ENCODE data around the gene C10orf67. TPM values are rescaled to one million over a fixed set of nuclear protein-coding genes. Genes with fewer than 3 reads are reported as not detected.

The C10orf67 gene
- total and polyA plus RNA-seq, 9 donors, result 0.04 to 0.37 (median 0.20) TPM; not detected in 1

DNA sequence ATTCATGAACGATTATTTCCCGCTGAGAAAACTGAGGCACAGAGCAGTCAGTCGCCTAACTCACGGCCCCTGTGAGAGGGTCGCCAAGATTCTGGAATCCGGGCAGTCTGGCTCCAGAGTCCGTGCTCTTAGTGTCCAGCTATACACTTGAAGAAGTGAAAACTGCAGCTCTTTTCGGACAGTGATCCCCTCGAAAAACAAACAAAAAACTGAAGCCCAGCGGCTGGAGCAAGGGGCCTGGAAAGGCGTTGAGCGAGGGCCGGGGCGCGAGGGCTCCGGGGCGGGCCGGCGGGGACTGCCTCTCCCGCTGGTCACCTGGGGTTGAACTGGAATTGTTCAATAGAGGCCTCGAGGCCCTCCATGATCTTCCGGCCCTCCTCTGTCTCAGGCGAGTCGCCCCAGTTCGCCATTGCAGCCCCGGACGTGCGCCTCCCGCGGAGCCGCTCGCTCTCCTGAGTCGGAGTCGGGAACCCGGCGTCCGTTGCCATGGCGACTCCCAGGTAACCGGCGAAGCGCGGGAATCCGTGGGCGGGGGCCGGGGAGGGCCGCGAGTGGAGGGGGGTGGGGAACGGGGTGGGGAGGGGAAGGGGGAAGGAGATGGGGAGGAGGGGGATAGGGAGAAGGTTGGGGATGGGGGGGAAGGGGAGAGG is 881 bp downstream of the C10orf67 start:
- DNase-seq, result peak; percentile 52
- peaks cover 11% of the 10 kb centered on the region for H3K4me1 ChIP-seq (ENCODE audit: control insufficient read depth, insufficient read depth, low read length)
- no peaks in the 10 kb centered on the region for H3K36me3 ChIP-seq (ENCODE audit: control insufficient read depth, insufficient read depth, low read length)
- no peak overlapping the region for H3K27ac ChIP-seq (ENCODE audit: low read length)
- H3K9me3 ChIP-seq (replicated peaks; ENCODE audit: control insufficient read depth, low read depth, low read length), result no peaks in the 10 kb centered on the region
- peak overlapping the region; percentile 48 for H3K4me3 ChIP-seq (ENCODE audit: low read length)
- H3K27me3 ChIP-seq (ENCODE audit: control insufficient read depth, insufficient read depth, low read length), result peaks cover 23% of the 10 kb centered on the region
- whole genome bisulfite sequencing (ENCODE audit: insufficient coverage), result 6% methylated on average over 29 of the region's 48 CpGs

DNA sequence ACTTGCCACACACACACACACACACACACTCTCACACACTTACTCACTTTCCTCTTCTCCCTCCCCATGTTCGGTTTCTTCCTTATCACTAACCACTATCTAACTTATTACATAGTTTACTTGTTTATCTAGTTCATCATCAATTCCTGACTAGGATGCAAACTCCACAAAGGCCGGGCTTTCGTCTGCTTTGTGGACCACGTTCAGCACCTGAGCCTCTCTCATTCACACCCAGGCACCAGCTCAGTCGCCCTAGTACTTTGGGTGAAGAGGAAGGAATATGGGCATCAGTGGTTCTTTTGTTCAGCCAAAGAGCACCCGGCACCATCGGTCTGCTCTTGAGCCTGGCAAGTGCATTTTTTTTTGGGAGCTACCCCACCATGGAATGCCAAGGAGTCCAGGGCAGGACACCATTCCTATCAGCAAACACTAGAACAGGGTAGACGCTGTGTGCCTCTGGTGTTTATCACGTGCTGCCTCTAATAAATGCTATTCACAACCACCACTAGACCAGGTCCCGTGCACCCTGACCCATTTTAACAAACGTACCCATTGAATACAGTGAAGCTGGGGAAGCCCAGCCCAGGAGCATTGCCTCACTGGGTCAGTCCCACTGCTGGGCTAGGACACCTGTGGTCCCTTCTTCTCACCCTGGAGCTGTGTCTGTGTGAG is 2.2 kb downstream of the C10orf67 start:
- Histone ChIP-seq H3K4me3 (ENCODE audit: low read length) (no peak overlapping the region), H3K9me3 (replicated peaks; ENCODE audit: control insufficient read depth, low read depth, low read length) (no peaks in the 10 kb centered on the region), H3K27me3 (ENCODE audit: control insufficient read depth, insufficient read depth, low read length) (peaks cover 23% of the 10 kb centered on the region), H3K36me3 (ENCODE audit: control insufficient read depth, insufficient read depth, low read length) (no peaks in the 10 kb centered on the region), H3K27ac (ENCODE audit: low read length) (no peak overlapping the region), H3K4me1 (ENCODE audit: control insufficient read depth, insufficient read depth, low read length) (peaks cover 11% of the 10 kb centered on the region)
- 76% methylated on average over 2 of the region's 11 CpGs for WGBS (ENCODE audit: insufficient coverage)
- DNase-seq, result no peak

DNA sequence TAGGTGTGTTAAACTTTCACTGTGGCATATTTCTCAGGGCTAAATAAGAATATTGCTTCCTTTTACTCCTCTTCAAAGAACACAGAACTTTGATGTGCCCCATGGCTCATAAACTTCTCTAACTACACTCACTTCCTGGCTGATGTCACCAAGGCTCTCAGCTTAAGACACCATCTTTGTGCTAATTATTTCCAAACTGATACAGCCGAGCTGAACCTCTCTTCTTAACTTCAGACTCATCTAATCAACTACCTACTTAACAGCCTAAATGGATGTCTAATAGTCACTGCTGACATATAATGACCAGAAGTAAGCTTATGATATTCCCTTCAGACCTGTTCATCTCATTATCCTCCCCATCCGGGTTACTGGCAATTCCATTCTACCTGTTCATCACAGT is 3.6 kb downstream of the C10orf67 start:
- Histone ChIP-seq H3K27ac (ENCODE audit: low read length) (no peak overlapping the region), H3K9me3 (replicated peaks; ENCODE audit: control insufficient read depth, low read depth, low read length) (no peaks in the 10 kb centered on the region), H3K36me3 (ENCODE audit: control insufficient read depth, insufficient read depth, low read length) (no peaks in the 10 kb centered on the region), H3K4me1 (ENCODE audit: control insufficient read depth, insufficient read depth, low read length) (peaks cover 11% of the 10 kb centered on the region), H3K27me3 (ENCODE audit: control insufficient read depth, insufficient read depth, low read length) (peaks cover 23% of the 10 kb centered on the region), H3K4me3 (ENCODE audit: low read length) (no peak overlapping the region)
- 71% methylated on average over 1 of the region's 2 CpGs for WGBS (ENCODE audit: insufficient coverage)
- no peak for DNase-seq

DNA sequence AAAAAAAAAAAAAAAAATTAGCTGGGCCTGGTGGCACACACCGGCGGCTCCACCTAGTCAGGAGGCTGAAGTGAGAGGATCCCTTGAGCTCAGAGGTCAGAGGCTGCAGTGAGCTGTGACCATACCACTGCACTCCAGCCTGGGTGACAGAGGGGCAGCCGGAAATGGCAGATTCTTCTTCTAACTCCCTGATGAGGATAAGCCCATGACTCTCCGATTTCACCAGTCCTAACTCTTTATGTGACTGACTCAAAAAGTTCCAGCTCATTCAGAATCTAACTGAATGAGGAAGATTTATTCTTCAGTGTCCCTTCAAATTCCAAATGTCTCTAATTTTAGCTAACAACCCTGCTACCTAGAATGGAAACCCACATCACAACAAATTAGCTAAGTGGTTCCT is 4.2 kb downstream of the C10orf67 start:
- H3K27me3 ChIP-seq (ENCODE audit: control insufficient read depth, insufficient read depth, low read length), result peaks cover 23% of the 10 kb centered on the region
- no peak for DNase-seq
- WGBS (ENCODE audit: insufficient coverage), result 38% methylated on average over 1 of the region's 4 CpGs
- H3K4me3 ChIP-seq (ENCODE audit: low read length), result no peak overlapping the region
- H3K4me1 ChIP-seq (ENCODE audit: control insufficient read depth, insufficient read depth, low read length), result peaks cover 11% of the 10 kb centered on the region
- H3K9me3 ChIP-seq (replicated peaks; ENCODE audit: control insufficient read depth, low read depth, low read length), result no peaks in the 10 kb centered on the region
- no peak overlapping the region for H3K27ac ChIP-seq (ENCODE audit: low read length)
- H3K36me3 ChIP-seq (ENCODE audit: control insufficient read depth, insufficient read depth, low read length), result no peaks in the 10 kb centered on the region

DNA sequence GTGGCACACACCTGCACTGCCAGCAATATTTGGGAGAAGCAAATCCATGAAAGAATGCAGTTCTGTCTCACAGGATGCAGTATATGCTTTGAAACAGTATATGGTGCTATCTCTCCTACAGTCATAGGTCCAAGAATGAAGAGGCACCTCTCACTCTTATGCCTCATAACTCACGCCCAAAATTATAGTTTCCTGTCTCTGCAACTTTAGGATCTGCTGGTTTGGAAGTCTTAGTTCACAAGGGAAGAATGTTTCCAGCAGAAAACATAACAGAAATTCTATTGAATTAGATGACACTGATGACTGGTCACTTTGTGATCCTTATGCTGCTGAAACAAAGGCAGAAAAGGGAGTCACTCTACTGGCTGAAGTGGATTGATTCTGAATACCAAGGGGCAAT is 5.7 kb downstream of the C10orf67 start:
- Histone ChIP-seq H3K27me3 (ENCODE audit: control insufficient read depth, insufficient read depth, low read length) (peaks cover 15% of the 10 kb centered on the region), H3K9me3 (replicated peaks; ENCODE audit: control insufficient read depth, low read depth, low read length) (no peaks in the 10 kb centered on the region), H3K36me3 (ENCODE audit: control insufficient read depth, insufficient read depth, low read length) (no peaks in the 10 kb centered on the region), H3K4me3 (ENCODE audit: low read length) (no peak overlapping the region), H3K4me1 (ENCODE audit: control insufficient read depth, insufficient read depth, low read length) (peaks cover 6% of the 10 kb centered on the region), H3K27ac (ENCODE audit: low read length) (no peak overlapping the region)
- DNase-seq, result no peak
- no CpG with 5 or more reads among the region's 1 CpG for WGBS (ENCODE audit: insufficient coverage)

DNA sequence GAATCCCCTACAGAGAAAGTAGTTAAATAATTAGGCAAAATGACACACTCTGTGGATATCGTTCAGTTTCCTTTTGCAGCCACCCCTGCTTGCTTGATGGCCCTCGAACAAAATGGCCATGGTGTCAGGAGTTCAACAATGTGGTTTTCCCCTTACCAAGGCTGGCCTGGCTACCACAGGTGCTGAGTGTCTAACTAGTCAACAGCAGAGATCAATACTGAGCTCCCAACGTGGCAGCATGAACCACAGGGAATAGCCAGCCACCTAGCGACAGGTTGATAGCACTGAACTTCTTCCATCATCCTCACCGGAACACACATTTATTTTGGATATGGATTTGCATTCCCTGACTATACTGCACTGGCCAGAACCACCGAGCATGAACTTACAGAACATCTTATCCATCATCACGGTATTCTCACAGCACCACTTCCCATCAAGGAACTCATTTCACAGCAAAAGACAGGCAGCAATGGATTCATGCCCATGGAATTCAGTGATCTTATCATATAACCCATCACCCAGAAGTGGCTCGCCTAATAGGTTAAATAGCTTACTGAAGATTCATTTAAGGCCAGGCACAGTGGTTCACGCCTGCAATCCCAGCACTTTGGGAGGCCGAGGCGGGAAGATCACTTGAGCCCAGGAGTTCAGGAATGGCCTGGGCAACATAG is 6.3 kb downstream of the C10orf67 start:
- no peak for DNase-seq
- peaks cover 2% of the 10 kb centered on the region for H3K4me1 ChIP-seq (ENCODE audit: control insufficient read depth, insufficient read depth, low read length)
- WGBS (ENCODE audit: insufficient coverage), result 55% methylated on average over 6 of the region's 11 CpGs

DNA sequence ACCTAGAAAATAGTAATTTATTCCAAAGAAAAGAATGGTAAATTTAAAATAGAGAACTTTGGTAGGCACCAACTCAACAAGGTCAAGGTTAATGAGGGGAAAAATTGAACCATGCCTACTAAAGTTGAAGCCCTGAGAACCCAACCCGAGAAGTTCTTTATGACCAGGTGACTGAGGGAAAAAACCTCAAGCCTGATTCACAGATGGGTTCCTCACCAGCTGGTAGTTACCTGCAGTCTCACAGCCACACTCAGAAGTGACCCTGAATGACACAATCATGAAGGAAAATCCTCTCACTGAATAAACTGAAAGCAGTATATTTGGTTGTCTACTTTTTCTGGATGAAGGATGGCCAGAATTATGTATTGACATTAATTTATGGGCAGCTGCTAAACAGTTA is 7.0 kb downstream of the C10orf67 start:
- H3K27ac ChIP-seq (ENCODE audit: low read length), result no peak overlapping the region
- peaks cover 4% of the 10 kb centered on the region for H3K27me3 ChIP-seq (ENCODE audit: control insufficient read depth, insufficient read depth, low read length)
- H3K9me3 ChIP-seq (replicated peaks; ENCODE audit: control insufficient read depth, low read depth, low read length), result no peaks in the 10 kb centered on the region
- WGBS (ENCODE audit: insufficient coverage), result 100% methylated on average over 1 of the region's 1 CpG
- H3K36me3 ChIP-seq (ENCODE audit: control insufficient read depth, insufficient read depth, low read length), result no peaks in the 10 kb centered on the region
- H3K4me3 ChIP-seq (ENCODE audit: low read length), result no peak overlapping the region
- no peaks in the 10 kb centered on the region for H3K4me1 ChIP-seq (ENCODE audit: control insufficient read depth, insufficient read depth, low read length)
- no peak for DNase-seq

More for the DNA sequence above, 6.3 kb downstream of the C10orf67 start:
- Histone ChIP-seq H3K4me3 (ENCODE audit: low read length) (no peak overlapping the region), H3K27me3 (ENCODE audit: control insufficient read depth, insufficient read depth, low read length) (peaks cover 9% of the 10 kb centered on the region), H3K36me3 (ENCODE audit: control insufficient read depth, insufficient read depth, low read length) (no peaks in the 10 kb centered on the region), H3K9me3 (replicated peaks; ENCODE audit: control insufficient read depth, low read depth, low read length) (no peaks in the 10 kb centered on the region), H3K27ac (ENCODE audit: low read length) (no peak overlapping the region)

DNA sequence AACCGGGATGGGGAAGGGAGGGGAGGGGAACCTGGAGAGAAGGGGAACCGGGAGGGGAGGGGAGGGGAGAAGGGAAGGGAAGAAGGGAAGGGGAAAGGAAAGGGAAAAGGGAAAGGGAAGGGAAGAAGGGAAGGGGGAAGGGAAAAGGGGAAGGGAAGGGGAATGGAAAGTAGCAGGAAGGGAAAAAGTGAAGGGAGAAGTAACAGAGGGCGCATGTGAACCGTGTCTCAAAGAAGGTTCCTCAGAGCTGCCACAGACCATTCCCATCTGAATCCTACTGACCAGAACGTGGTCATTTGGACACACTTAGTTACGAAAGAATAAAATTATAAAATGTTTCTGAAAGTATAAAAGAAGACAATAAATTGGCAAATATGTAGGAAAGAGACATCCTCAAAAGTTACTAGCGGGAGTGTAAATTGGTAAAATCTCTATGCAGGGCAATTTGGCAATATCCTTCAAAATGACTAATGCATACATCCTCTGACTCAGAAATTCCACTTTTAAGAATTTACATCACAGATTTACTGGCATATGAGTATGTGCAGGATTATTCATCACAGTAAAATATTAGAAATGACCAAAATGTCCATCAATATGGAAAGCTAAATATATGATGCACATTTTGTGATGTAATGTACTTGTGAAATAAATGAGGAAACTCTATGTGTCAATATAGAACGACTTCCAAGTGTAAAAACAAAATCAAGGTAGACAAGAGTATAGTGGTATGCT is 12.9 kb downstream of the C10orf67 start:
- no peaks in the 10 kb centered on the region for H3K4me1 ChIP-seq (ENCODE audit: control insufficient read depth, insufficient read depth, low read length)
- no peak for DNase-seq
- H3K9me3 ChIP-seq (replicated peaks; ENCODE audit: control insufficient read depth, low read depth, low read length), result no peaks in the 10 kb centered on the region
- H3K27me3 ChIP-seq (ENCODE audit: control insufficient read depth, insufficient read depth, low read length), result no peaks in the 10 kb centered on the region
- H3K36me3 ChIP-seq (ENCODE audit: control insufficient read depth, insufficient read depth, low read length), result no peaks in the 10 kb centered on the region
- 77% methylated on average over 2 of the region's 8 CpGs for WGBS (ENCODE audit: insufficient coverage)
- no peak overlapping the region for H3K27ac ChIP-seq (ENCODE audit: low read length)
- no peak overlapping the region for H3K4me3 ChIP-seq (ENCODE audit: low read length)

DNA sequence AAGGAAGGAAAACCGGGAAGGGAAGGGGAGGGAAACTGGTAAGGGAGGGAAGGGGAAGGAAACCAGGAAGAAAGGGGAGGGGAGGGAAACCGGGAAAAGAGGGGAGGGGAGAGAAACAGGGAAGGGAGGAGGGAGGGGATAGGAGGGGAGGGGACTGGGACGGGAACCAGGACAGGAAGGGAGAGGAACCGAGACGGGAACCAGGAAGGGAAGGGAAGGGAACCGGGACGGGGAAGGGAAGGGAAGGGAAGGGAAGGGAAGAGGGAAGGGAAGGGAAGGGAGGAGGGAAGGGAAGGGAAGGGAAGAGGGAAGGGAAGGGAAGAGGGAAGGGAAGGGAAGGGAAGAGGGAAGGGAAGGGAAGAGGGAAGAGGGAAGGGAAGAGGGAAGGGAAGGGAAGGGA is 13.6 kb downstream of the C10orf67 start:
- no peaks in the 10 kb centered on the region for H3K4me1 ChIP-seq (ENCODE audit: control insufficient read depth, insufficient read depth, low read length)
- H3K4me3 ChIP-seq (ENCODE audit: low read length), result no peak overlapping the region
- no peaks in the 10 kb centered on the region for H3K9me3 ChIP-seq (replicated peaks; ENCODE audit: control insufficient read depth, low read depth, low read length)
- 65% methylated on average over 4 of the region's 7 CpGs for WGBS (ENCODE audit: insufficient coverage)
- no peaks in the 10 kb centered on the region for H3K27me3 ChIP-seq (ENCODE audit: control insufficient read depth, insufficient read depth, low read length)
- no peaks in the 10 kb centered on the region for H3K36me3 ChIP-seq (ENCODE audit: control insufficient read depth, insufficient read depth, low read length)
- H3K27ac ChIP-seq (ENCODE audit: low read length), result no peak overlapping the region
- no peak for DNase-seq
